HEK293 (cell line): ENCODE measurements around the gene RANGAP1.

ENCODE experiments used
- GLI2 ChIP-seq: fragments of 450-650 bp; formaldehyde crosslinking; IDR thresholded peaks from 2 replicates; pipeline ENCODE4; 2017; ENCODE audit warnings: missing biosample characterization, missing genetic modification characterization, low read depth, borderline replicate concordance
- ZFP37 ChIP-seq: fragments of 450-650 bp; formaldehyde crosslinking; IDR thresholded peaks from 2 replicates; pipeline ENCODE4 v1.5.1; 2016; ENCODE audit warnings: missing biosample characterization, missing genetic modification characterization
- ZNF16 ChIP-seq: fragments of 450-650 bp; formaldehyde crosslinking; IDR thresholded peaks from 2 replicates; pipeline ENCODE4 v1.5.1; 2016; ENCODE audit warnings: low read depth, missing biosample characterization, missing genetic modification characterization
- ZNF174 ChIP-seq: fragments of 450-650 bp; formaldehyde crosslinking; IDR thresholded peaks from 2 replicates; pipeline ENCODE4 v1.5.0; 2017; ENCODE audit warnings: missing biosample characterization, mild to moderate bottlenecking, missing genetic modification characterization
- ZNF292 ChIP-seq: fragments of 450-650 bp; formaldehyde crosslinking; IDR thresholded peaks from 2 replicates; pipeline ENCODE4 v1.5.1; 2016; ENCODE audit warnings: low read depth, missing biosample characterization, missing genetic modification characterization, borderline replicate concordance
- ZNF366 ChIP-seq: fragments of 450-650 bp; formaldehyde crosslinking; conservative IDR thresholded peaks from 2 replicates; pipeline ENCODE4 v1.5.1; 2016; ENCODE audit warnings: missing biosample characterization, missing genetic modification characterization
- TF ChIP-seq, protein P1 (sequence below): fragments of 450-650 bp; formaldehyde crosslinking; IDR thresholded peaks from 2 replicates; pipeline ENCODE4 v1.5.1; 2016; ENCODE audit warnings: missing biosample characterization, missing genetic modification characterization
- TF ChIP-seq, protein P2 (sequence below): fragments of 450-650 bp; formaldehyde crosslinking; IDR thresholded peaks from 2 replicates; pipeline ENCODE4 v1.5.1; 2016; ENCODE audit warnings: missing biosample characterization, missing genetic modification characterization
- TF ChIP-seq, protein P3 (sequence below): fragments of 450-650 bp; formaldehyde crosslinking; conservative IDR thresholded peaks from 2 replicates; pipeline ENCODE4 v1.5.1; 2016; ENCODE audit warnings: low read depth, missing biosample characterization, missing genetic modification characterization

DNA sequence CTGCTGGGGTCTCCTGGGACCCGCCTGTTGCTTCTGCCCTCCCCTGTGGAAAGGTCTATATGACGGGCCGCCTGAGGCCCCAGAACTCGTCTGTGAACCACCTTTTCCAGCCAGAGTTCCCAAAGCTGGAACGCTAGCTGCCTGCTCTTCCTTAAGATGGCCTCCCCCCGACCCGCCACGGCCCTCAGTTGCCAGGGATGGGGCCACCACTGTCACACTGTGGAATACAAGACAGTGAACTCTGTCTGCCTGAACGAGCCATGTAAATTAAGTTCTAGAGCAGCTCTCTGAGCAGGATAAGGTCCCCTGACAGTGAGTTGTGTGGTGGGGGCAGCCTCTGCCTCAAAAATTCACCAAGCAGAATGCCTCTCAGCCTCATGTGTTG lies 55.6 kb downstream of the RANGAP1 start:
- TF ChIP-seq, protein P1, sequence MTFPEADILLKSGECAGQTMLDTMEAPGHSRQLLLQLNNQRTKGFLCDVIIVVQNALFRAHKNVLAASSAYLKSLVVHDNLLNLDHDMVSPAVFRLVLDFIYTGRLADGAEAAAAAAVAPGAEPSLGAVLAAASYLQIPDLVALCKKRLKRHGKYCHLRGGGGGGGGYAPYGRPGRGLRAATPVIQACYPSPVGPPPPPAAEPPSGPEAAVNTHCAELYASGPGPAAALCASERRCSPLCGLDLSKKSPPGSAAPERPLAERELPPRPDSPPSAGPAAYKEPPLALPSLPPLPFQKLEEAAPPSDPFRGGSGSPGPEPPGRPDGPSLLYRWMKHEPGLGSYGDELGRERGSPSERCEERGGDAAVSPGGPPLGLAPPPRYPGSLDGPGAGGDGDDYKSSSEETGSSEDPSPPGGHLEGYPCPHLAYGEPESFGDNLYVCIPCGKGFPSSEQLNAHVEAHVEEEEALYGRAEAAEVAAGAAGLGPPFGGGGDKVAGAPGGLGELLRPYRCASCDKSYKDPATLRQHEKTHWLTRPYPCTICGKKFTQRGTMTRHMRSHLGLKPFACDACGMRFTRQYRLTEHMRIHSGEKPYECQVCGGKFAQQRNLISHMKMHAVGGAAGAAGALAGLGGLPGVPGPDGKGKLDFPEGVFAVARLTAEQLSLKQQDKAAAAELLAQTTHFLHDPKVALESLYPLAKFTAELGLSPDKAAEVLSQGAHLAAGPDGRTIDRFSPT (tag by site-specific recombination): no peak
- TF ChIP-seq GLI2: no peak
- TF ChIP-seq ZNF366: no peak
- TF ChIP-seq, protein P2, sequence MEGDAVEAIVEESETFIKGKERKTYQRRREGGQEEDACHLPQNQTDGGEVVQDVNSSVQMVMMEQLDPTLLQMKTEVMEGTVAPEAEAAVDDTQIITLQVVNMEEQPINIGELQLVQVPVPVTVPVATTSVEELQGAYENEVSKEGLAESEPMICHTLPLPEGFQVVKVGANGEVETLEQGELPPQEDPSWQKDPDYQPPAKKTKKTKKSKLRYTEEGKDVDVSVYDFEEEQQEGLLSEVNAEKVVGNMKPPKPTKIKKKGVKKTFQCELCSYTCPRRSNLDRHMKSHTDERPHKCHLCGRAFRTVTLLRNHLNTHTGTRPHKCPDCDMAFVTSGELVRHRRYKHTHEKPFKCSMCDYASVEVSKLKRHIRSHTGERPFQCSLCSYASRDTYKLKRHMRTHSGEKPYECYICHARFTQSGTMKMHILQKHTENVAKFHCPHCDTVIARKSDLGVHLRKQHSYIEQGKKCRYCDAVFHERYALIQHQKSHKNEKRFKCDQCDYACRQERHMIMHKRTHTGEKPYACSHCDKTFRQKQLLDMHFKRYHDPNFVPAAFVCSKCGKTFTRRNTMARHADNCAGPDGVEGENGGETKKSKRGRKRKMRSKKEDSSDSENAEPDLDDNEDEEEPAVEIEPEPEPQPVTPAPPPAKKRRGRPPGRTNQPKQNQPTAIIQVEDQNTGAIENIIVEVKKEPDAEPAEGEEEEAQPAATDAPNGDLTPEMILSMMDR: no peak
- no peak for TF ChIP-seq ZFP37
- TF ChIP-seq, protein P3, sequence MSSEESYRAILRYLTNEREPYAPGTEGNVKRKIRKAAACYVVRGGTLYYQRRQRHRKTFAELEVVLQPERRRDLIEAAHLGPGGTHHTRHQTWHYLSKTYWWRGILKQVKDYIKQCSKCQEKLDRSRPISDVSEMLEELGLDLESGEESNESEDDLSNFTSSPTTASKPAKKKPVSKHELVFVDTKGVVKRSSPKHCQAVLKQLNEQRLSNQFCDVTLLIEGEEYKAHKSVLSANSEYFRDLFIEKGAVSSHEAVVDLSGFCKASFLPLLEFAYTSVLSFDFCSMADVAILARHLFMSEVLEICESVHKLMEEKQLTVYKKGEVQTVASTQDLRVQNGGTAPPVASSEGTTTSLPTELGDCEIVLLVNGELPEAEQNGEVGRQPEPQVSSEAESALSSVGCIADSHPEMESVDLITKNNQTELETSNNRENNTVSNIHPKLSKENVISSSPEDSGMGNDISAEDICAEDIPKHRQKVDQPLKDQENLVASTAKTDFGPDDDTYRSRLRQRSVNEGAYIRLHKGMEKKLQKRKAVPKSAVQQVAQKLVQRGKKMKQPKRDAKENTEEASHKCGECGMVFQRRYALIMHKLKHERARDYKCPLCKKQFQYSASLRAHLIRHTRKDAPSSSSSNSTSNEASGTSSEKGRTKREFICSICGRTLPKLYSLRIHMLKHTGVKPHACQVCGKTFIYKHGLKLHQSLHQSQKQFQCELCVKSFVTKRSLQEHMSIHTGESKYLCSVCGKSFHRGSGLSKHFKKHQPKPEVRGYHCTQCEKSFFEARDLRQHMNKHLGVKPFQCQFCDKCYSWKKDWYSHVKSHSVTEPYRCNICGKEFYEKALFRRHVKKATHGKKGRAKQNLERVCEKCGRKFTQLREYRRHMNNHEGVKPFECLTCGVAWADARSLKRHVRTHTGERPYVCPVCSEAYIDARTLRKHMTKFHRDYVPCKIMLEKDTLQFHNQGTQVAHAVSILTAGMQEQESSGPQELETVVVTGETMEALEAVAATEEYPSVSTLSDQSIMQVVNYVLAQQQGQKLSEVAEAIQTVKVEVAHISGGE (tag by site-specific recombination): no peak
- no peak for TF ChIP-seq ZNF292 (tag by site-specific recombination)
- no peak for TF ChIP-seq ZNF174 (tag by site-specific recombination)
- no peak for TF ChIP-seq ZNF16 (tag by site-specific recombination)
